GM23338 (cell line): ENCODE data around the gene SORT1. TPM values are rescaled to one million over a fixed set of nuclear protein-coding genes. Genes with fewer than 3 reads are reported as not detected.

Experiments used
- ATAC-seq: fragments of 200-7000 bp; cut with Tn5 transposase; 3 replicates; pipeline ENCODE4 v1.9.1; 2020
- DNase-seq: peaks from one replicate; pipeline ENCODE4 v3.0.0-alpha.2; 2015; ENCODE audit warnings: low spot score
- H2AFZ ChIP-seq: fragments of 200-600 bp; sonication (generic); 2 replicates; pipeline ENCODE4 v1.8.0; 2016; ENCODE audit warnings: antibody characterized with exemption, mild to moderate bottlenecking, moderate library complexity
- H3F3A ChIP-seq: fragments of 200-600 bp; sonication (generic); replicated peaks from 2 replicates; pipeline ENCODE4 v1.8.0; 2017; ENCODE audit warnings: antibody characterized with exemption, mixed run types, low read depth
- H3K27ac ChIP-seq: fragments of 200-600 bp; sonication (generic); 2 replicates; pipeline ENCODE4 v1.6.1; 2016; ENCODE audit warnings: low read depth
- H3K27me3 ChIP-seq: fragments of 200-600 bp; sonication (generic); 2 replicates; pipeline ENCODE4 v1.8.0; 2016; ENCODE audit warnings: mild to moderate bottlenecking, mixed run types, moderate library complexity; ENCODE audit not compliant: insufficient read depth
- H3K36me3 ChIP-seq: fragments of 200-600 bp; sonication (generic); 2 replicates; pipeline ENCODE4 v1.8.0; 2016; ENCODE audit warnings: mild to moderate bottlenecking; ENCODE audit not compliant: insufficient read depth
- H3K4me1 ChIP-seq: fragments of 200-600 bp; sonication (generic); 2 replicates; pipeline ENCODE4 v1.8.0; 2016; ENCODE audit warnings: mild to moderate bottlenecking, moderate library complexity; ENCODE audit not compliant: insufficient read depth
- H3K4me2 ChIP-seq: fragments of 200-600 bp; sonication (generic); 2 replicates; pipeline ENCODE4 v1.7.1; 2017; ENCODE audit warnings: mixed run types
- H3K4me3 ChIP-seq: fragments of 200-600 bp; sonication (generic); 2 replicates; pipeline ENCODE4 v1.6.1; 2016; ENCODE audit warnings: mixed run types
- H3K79me2 ChIP-seq: fragments of 200-600 bp; sonication (generic); replicated peaks from 2 replicates; pipeline ENCODE4 v1.8.0; 2017; ENCODE audit warnings: mild to moderate bottlenecking; ENCODE audit not compliant: insufficient read depth
- H3K9me2 ChIP-seq: fragments of 200-600 bp; sonication (generic); 2 replicates; pipeline ENCODE4 v1.8.0; 2017; ENCODE audit not compliant: insufficient read depth
- H4K20me1 ChIP-seq: fragments of 200-600 bp; sonication (generic); replicated peaks from 2 replicates; pipeline ENCODE4 v1.8.0; 2017; ENCODE audit warnings: mild to moderate bottlenecking; ENCODE audit not compliant: insufficient read depth
- H3K27ac Mint-ChIP-seq: 2 replicates; pipeline ENCODE4 v1.8.0; 2020; ENCODE audit warnings: inconsistent platforms, mild to moderate bottlenecking, moderate library complexity, mixed read lengths
- H3K27me3 Mint-ChIP-seq: 3 replicates; pipeline ENCODE4 v1.8.0; 2022; ENCODE audit warnings: low read depth, mild to moderate bottlenecking, moderate library complexity, mixed read lengths, inconsistent platforms; ENCODE audit not compliant: insufficient read depth, poor library complexity
- H3K36me3 Mint-ChIP-seq: 3 replicates; pipeline ENCODE4 v1.8.0; 2021; ENCODE audit warnings: low read depth, mild to moderate bottlenecking, inconsistent platforms, moderate library complexity, mixed read lengths
- H3K4me1 Mint-ChIP-seq: 3 replicates; pipeline ENCODE4 v1.8.0; 2020; ENCODE audit warnings: mild to moderate bottlenecking, inconsistent platforms, mixed read lengths
- H3K4me3 Mint-ChIP-seq: 3 replicates; pipeline ENCODE4 v1.8.0; 2021; ENCODE audit warnings: moderate library complexity, mild to moderate bottlenecking, inconsistent platforms, mixed read lengths
- H3K9me3 Mint-ChIP-seq: 3 replicates; pipeline ENCODE4 v1.8.0; 2020; ENCODE audit warnings: moderate library complexity, mild to moderate bottlenecking, inconsistent platforms, mixed read lengths
- CREB1 ChIP-seq: fragments of 250-450 bp; sonication (Bioruptor Pico); IDR thresholded peaks from 2 replicates; pipeline ENCODE4 v1.5.0; 2020; ENCODE audit warnings: low read depth, mild to moderate bottlenecking, moderate library complexity
- CTCF ChIP-seq, 2 experiments: fragments of 200-600 bp in 1 of 2; sonication (generic) in 1 of 2; conservative IDR thresholded peaks; 2 replicates each; pipeline versions ENCODE4 v1.5.1 to v1.6.1; 2016 to 2017; ENCODE audit warnings: antibody characterized with exemption in 2 of 2, low read depth in 2 of 2, mild to moderate bottlenecking in 2 of 2, moderate library complexity in 1 of 2
- ETS1 ChIP-seq: IDR thresholded peaks from 2 replicates; pipeline ENCODE4 v1.6.1; 2016; ENCODE audit warnings: antibody characterized with exemption
- EZH2 ChIP-seq: fragments of 200-600 bp; sonication (generic); IDR thresholded peaks from one replicate; pipeline ENCODE4 v1.8.0; 2017; ENCODE audit warnings: antibody characterized with exemption, mild to moderate bottlenecking, low read depth; ENCODE audit not compliant: unreplicated experiment
- EZH2phosphoT487 ChIP-seq: fragments of 200-600 bp; sonication (generic); IDR thresholded peaks from one replicate; pipeline ENCODE4 v1.8.1; 2018; ENCODE audit warnings: antibody characterized with exemption; ENCODE audit not compliant: unreplicated experiment
- JUNB ChIP-seq: IDR thresholded peaks from one replicate; pipeline ENCODE4 v1.6.1; 2016; ENCODE audit warnings: antibody characterized with exemption; ENCODE audit not compliant: unreplicated experiment
- NANOG ChIP-seq: IDR thresholded peaks from 2 replicates; pipeline ENCODE4 v1.6.1; 2016; ENCODE audit warnings: antibody characterized with exemption, borderline replicate concordance
- POLR2AphosphoS5 ChIP-seq: IDR thresholded peaks from 2 replicates; pipeline ENCODE4 v1.6.1; 2016; ENCODE audit warnings: antibody characterized with exemption, low read depth
- REST ChIP-seq: IDR thresholded peaks from one replicate; pipeline ENCODE4 v1.6.1; 2018; ENCODE audit warnings: antibody characterized with exemption; ENCODE audit not compliant: unreplicated experiment
- STAT1 ChIP-seq: IDR thresholded peaks from one replicate; pipeline ENCODE4 v1.6.1; 2016; ENCODE audit warnings: antibody characterized with exemption; ENCODE audit not compliant: unreplicated experiment
- ZNF114 ChIP-seq: fragments of 250-450 bp; sonication (Bioruptor Pico); IDR thresholded peaks from 2 replicates; pipeline ENCODE4 v1.5.0; 2020; ENCODE audit warnings: mild to moderate bottlenecking, moderate library complexity
- ZNF331 ChIP-seq: fragments of 250-450 bp; sonication (Bioruptor Pico); IDR thresholded peaks from 2 replicates; pipeline ENCODE4 v1.5.0; 2020; ENCODE audit warnings: low read depth, mild to moderate bottlenecking, moderate library complexity
- ZNF462 ChIP-seq: fragments of 250-450 bp; sonication (Bioruptor Pico); IDR thresholded peaks from 2 replicates; pipeline ENCODE4 v1.5.0; 2020; ENCODE audit warnings: mild to moderate bottlenecking, moderate library complexity
- polyA plus RNA-seq: library from polyadenylated mRNA; unstranded; fragments of >200 nt; fragmentation: Nextera tagmentation; extraction: Ambion mirVana; gene quantifications from 2 replicates; pipeline ENCODE4 v1.2.1, GENCODE V29; 2016
- total RNA-seq: library from RNA; depleted of rRNA; stranded (reverse); fragments of >200 nt; shearing (Covaris generic); gene quantifications from 2 replicates; pipeline ENCODE4 v1.2.3, GENCODE V29; 2014

The SORT1 gene
- total and polyA plus RNA-seq, 2 experiments from 2014 or later, result 10.9 to 55.4 TPM

- Histone ChIP-seq H3K79me2 (no peaks in the 10 kb centered on the region), H2AFZ (0 out of 2 replicates have a peak overlapping the region, but pooled peaks have one; percentile 23), H3K4me2 (no peak overlapping the region), H3K9me2 (no peaks in the 10 kb centered on the region), H3F3A (no peaks in the 10 kb centered on the region), H3K27ac (no peak overlapping the region), H3K36me3 (no peaks in the 10 kb centered on the region), H3K4me1 (no peaks in the 10 kb centered on the region), H4K20me1 (no peaks in the 10 kb centered on the region), H3K4me3 (no peak overlapping the region), H3K27me3 (no peaks in the 10 kb centered on the region)
- DNase-seq, result no peak
- H3K9me3 Mint-ChIP-seq, result no peaks in the 10 kb centered on the region
- TF ChIP-seq ZNF462 (CRISPR knock-in tag) (no peak), EZH2phosphoT487 (no peak), ZNF331 (CRISPR knock-in tag) (no peak), REST (no peak), CTCF (conservative IDR thresholded peaks at IDR 0.05; ENCODE audit: low read depth in 2 of 2) (no peak), EZH2 (no peak), JUNB (no peak), ZNF114 (no peak), STAT1 (no peak), POLR2AphosphoS5 (no peak), NANOG (no peak), CREB1 (CRISPR knock-in tag) (no peak), ETS1 (no peak)
- no peak for ATAC-seq
- no peak overlapping the region for H3K4me3 Mint-ChIP-seq
- H3K27me3 Mint-ChIP-seq, result peaks cover 10% of the 10 kb centered on the region
- peaks cover 9% of the 10 kb centered on the region for H3K4me1 Mint-ChIP-seq
- H3K27ac Mint-ChIP-seq, result no peak overlapping the region
- no peaks in the 10 kb centered on the region for H3K36me3 Mint-ChIP-seq
These were observed 98.8 kb downstream of the SORT1 start for GRCh38 chr1:109298666-109299557.
